ENCODE results near the gene B3GALT2.

- no peak for TF ChIP-seq TAF1 (IDR thresholded peaks at IDR 0.05; ENCODE audit: borderline replicate concordance, low read depth, low read length)
- TF ChIP-seq POLR2A (IDR thresholded peaks at IDR 0.05; ENCODE audit: low read depth, low read length): no peak
- TF ChIP-seq POLR2AphosphoS5 (IDR thresholded peaks at IDR 0.05; ENCODE audit: low read depth, low read length): no peak
Observed at GRCh38 chr1:193216920-193217319, 30.5 kb upstream of the B3GALT2 start.

All from GM12892 (cell line).